Measurements from ENCODE around the gene DENND2A. TPM values are rescaled to one million over a fixed set of nuclear protein-coding genes. Genes with fewer than 3 reads are reported as not detected.
"Not testable (repeated sequence)": the region's sequence is repeated elsewhere in the genome, so short reads cannot be mapped to it uniquely, and the experiment has no call there.

The DENND2A gene
- total RNA-seq, 6 experiments from 2014 or later, result 0.50 to 0.99 (median 0.58) TPM

- H3K27me3 Mint-ChIP-seq (ENCODE audit: insufficient read depth), result peaks cover 10% of the 10 kb centered on the region
- peaks cover 13% of the 10 kb centered on the region for H3K4me1 Mint-ChIP-seq (ENCODE audit: low read depth)
- H3K27ac Mint-ChIP-seq, result no peak overlapping the region
- no peak overlapping the region for H3K4me3 Mint-ChIP-seq
- no peak for TF ChIP-seq CTCF (IDR thresholded peaks at IDR 0.05)
- H3K36me3 Mint-ChIP-seq (ENCODE audit: low read depth), result no peaks in the 10 kb centered on the region
- no peaks in the 10 kb centered on the region for H3K9me3 Mint-ChIP-seq
- no peak for DNase-seq
These were observed 69.0 kb downstream of the DENND2A start for GRCh38 chr7:140571538-140572122.

GRCh38 chr7:140570120-140570519, 70.5 kb downstream of the DENND2A start:
- peaks cover 10% of the 10 kb centered on the region for H3K27me3 Mint-ChIP-seq (ENCODE audit: insufficient read depth)
- no peak for TF ChIP-seq CTCF (IDR thresholded peaks at IDR 0.05)
- peaks cover 28% of the 10 kb centered on the region for H3K4me1 Mint-ChIP-seq (ENCODE audit: low read depth)
- no peak for DNase-seq
- no peak overlapping the region for H3K27ac Mint-ChIP-seq
- no peaks in the 10 kb centered on the region for H3K36me3 Mint-ChIP-seq (ENCODE audit: low read depth)
- H3K9me3 Mint-ChIP-seq, result no peaks in the 10 kb centered on the region
- no peak overlapping the region for H3K4me3 Mint-ChIP-seq

- peaks cover 47% of the 10 kb centered on the region for H3K4me1 Mint-ChIP-seq (ENCODE audit: low read depth)
- no peaks in the 10 kb centered on the region for H3K36me3 Mint-ChIP-seq (ENCODE audit: low read depth)
- no peaks in the 10 kb centered on the region for H3K9me3 Mint-ChIP-seq
- no peak for DNase-seq
- H3K4me3 Mint-ChIP-seq, result no peak overlapping the region
- peaks cover under 1% of the 10 kb centered on the region; the same call in 1 of the 2 replicates for H3K27me3 Mint-ChIP-seq (ENCODE audit: insufficient read depth)
- TF ChIP-seq CTCF (IDR thresholded peaks at IDR 0.05), result no peak
- no peak overlapping the region for H3K27ac Mint-ChIP-seq
These were observed 72.4 kb downstream of the DENND2A start for GRCh38 chr7:140568021-140568813.

GRCh38 chr7:140566186-140566585, 74.4 kb downstream of the DENND2A start:
- H3K4me1 Mint-ChIP-seq (ENCODE audit: low read depth), result peaks cover 56% of the 10 kb centered on the region
- not testable (repeated sequence) for H3K36me3 Mint-ChIP-seq (ENCODE audit: low read depth); H3K27me3 Mint-ChIP-seq (ENCODE audit: insufficient read depth); H3K9me3 Mint-ChIP-seq
- H3K27ac Mint-ChIP-seq, result peak overlapping the region; percentile 89
- peak overlapping the region; percentile 68 for H3K4me3 Mint-ChIP-seq
- peak; percentile 81 for DNase-seq

GRCh38 chr7:140565761-140566160, 74.9 kb downstream of the DENND2A start:
- H3K4me3 Mint-ChIP-seq, result peak overlapping the region; percentile 68
- not testable (repeated sequence) for H3K27me3 Mint-ChIP-seq (ENCODE audit: insufficient read depth); H3K36me3 Mint-ChIP-seq (ENCODE audit: low read depth); H3K9me3 Mint-ChIP-seq
- peaks cover 56% of the 10 kb centered on the region for H3K4me1 Mint-ChIP-seq (ENCODE audit: low read depth)
- peak overlapping the region; percentile 89 for H3K27ac Mint-ChIP-seq
- DNase-seq, result peak; percentile 75

- Mint-ChIP-seq H3K9me3 (no peaks in the 10 kb centered on the region), H3K4me3 (peak overlapping the region; percentile 6; the same call in 1 of the 2 replicates), H3K36me3 (ENCODE audit: low read depth) (no peaks in the 10 kb centered on the region), H3K4me1 (ENCODE audit: low read depth) (peaks cover 56% of the 10 kb centered on the region), H3K27me3 (ENCODE audit: insufficient read depth) (no peaks in the 10 kb centered on the region; the same call in none of the 2 replicates), H3K27ac (peak overlapping the region; percentile 89)
- no peak for TF ChIP-seq CTCF (IDR thresholded peaks at IDR 0.05)
- DNase-seq, result peak; percentile 28
These were observed 76.0 kb downstream of the DENND2A start for GRCh38 chr7:140564643-140565042.

All from HFFc6 (cell line).